ENCODE measurements around the gene TSC22D1. TPM values are rescaled to one million over a fixed set of nuclear protein-coding genes. Genes with fewer than 3 reads are reported as not detected.
"Not testable (repeated sequence)": the region's sequence is repeated elsewhere in the genome, so short reads cannot be mapped to it uniquely, and the experiment has no call there.

The TSC22D1 gene
- total RNA-seq, 4 donors from 2014 or later, result 70.1 to 194 (median 152) TPM

- no peak for DNase-seq
- no peaks in the 10 kb centered on the region for H3K4me1 ChIP-seq
- H3K4me3 ChIP-seq, result no peak overlapping the region
- H3K27me3 ChIP-seq, result no peaks in the 10 kb centered on the region
- H3K36me3 ChIP-seq, result no peaks in the 10 kb centered on the region
- H3K9me3 ChIP-seq, result no peaks in the 10 kb centered on the region
- TF ChIP-seq POLR2A (IDR thresholded peaks at IDR 0.05) (no peak), CTCF (IDR thresholded peaks at IDR 0.05) (no peak)
- H3K27ac ChIP-seq, result no peak overlapping the region
Measured at GRCh38 chr13:44618326-44618725, 42.2 kb upstream of the TSC22D1 start.

- TF ChIP-seq POLR2A (IDR thresholded peaks at IDR 0.05) (no peak), CTCF (IDR thresholded peaks at IDR 0.05) (no peak)
- H3K4me1 ChIP-seq, result no peaks in the 10 kb centered on the region
- no peak for DNase-seq
- H3K36me3 ChIP-seq, result no peaks in the 10 kb centered on the region
- H3K4me3 ChIP-seq, result no peak overlapping the region
- no peaks in the 10 kb centered on the region for H3K9me3 ChIP-seq
- no peak overlapping the region for H3K27ac ChIP-seq
- no peaks in the 10 kb centered on the region for H3K27me3 ChIP-seq
Measured at GRCh38 chr13:44617648-44618047, 41.5 kb upstream of the TSC22D1 start.

- Histone ChIP-seq H3K36me3 (no peaks in the 10 kb centered on the region), H3K9me3 (peaks cover 0 to 4% (median 0%) of the 10 kb centered on the region in 4 donors), H3K4me1 (no peaks in the 10 kb centered on the region), H3K4me3 (no peak overlapping the region), H3K27me3 (no peaks in the 10 kb centered on the region), H3K27ac (no peak overlapping the region)
- no peak for DNase-seq
- TF ChIP-seq CTCF (IDR thresholded peaks at IDR 0.05) (no peak), POLR2A (IDR thresholded peaks at IDR 0.05) (no peak)
Measured at GRCh38 chr13:44609137-44609536, 33.0 kb upstream of the TSC22D1 start.

- Histone ChIP-seq H3K4me1 (no peaks in the 10 kb centered on the region), H3K27ac (no peak overlapping the region), H3K9me3 (peaks cover 0 to 2% (median 0%) of the 10 kb centered on the region in 4 donors), H3K27me3 (no peaks in the 10 kb centered on the region), H3K36me3 (no peaks in the 10 kb centered on the region), H3K4me3 (no peak overlapping the region)
- no peak for DNase-seq
- TF ChIP-seq CTCF (IDR thresholded peaks at IDR 0.05) (no peak), POLR2A (IDR thresholded peaks at IDR 0.05) (no peak)
Measured at GRCh38 chr13:44605721-44606120, 29.6 kb upstream of the TSC22D1 start.

GRCh38 chr13:44605275-44605674 lies 29.1 kb upstream of the TSC22D1 start:
- no peak overlapping the region for H3K27ac ChIP-seq
- no peaks in the 10 kb centered on the region for H3K36me3 ChIP-seq
- H3K4me3 ChIP-seq, result no peak overlapping the region
- H3K9me3 ChIP-seq, result no peaks in the 10 kb centered on the region
- no peaks in the 10 kb centered on the region for H3K27me3 ChIP-seq
- no peak for TF ChIP-seq POLR2A (IDR thresholded peaks at IDR 0.05)
- no peak for TF ChIP-seq CTCF (IDR thresholded peaks at IDR 0.05)
- no peak for DNase-seq
- no peaks in the 10 kb centered on the region for H3K4me1 ChIP-seq

GRCh38 chr13:44601586-44601985 lies 25.5 kb upstream of the TSC22D1 start:
- Histone ChIP-seq H3K36me3 (no peaks in the 10 kb centered on the region), H3K4me1 (no peaks in the 10 kb centered on the region), H3K4me3 (no peak overlapping the region), H3K27ac (no peak overlapping the region), H3K9me3 (no peaks in the 10 kb centered on the region), H3K27me3 (no peaks in the 10 kb centered on the region)
- no peak for DNase-seq
- TF ChIP-seq POLR2A (IDR thresholded peaks at IDR 0.05) (no peak), CTCF (IDR thresholded peaks at IDR 0.05) (no peak)

GRCh38 chr13:44593861-44594592 lies 17.9 kb upstream of the TSC22D1 start:
- H3K36me3 ChIP-seq, H3K9me3 ChIP-seq, H3K4me1 ChIP-seq, H3K27ac ChIP-seq, H3K27me3 ChIP-seq, H3K4me3 ChIP-seq, DNase-seq: not testable (repeated sequence)

Data from Peyer's patch (tissue), 4 donors.